Aorta (tissue), 5 donors: ENCODE results near the gene CDC25B. TPM values are rescaled to one million over a fixed set of nuclear protein-coding genes. Genes with fewer than 3 reads are reported as not detected.
"Not testable (repeated sequence)": the region's sequence is repeated elsewhere in the genome, so short reads cannot be mapped to it uniquely, and the experiment has no call there.

Source experiments
- ATAC-seq: fragments of 200-7000 bp; cut with Tn5 transposase; one replicate; pipeline ENCODE4 v1.9.1; 2022; ENCODE audit warnings: moderate library complexity; ENCODE audit not compliant: low FRiP score
- DNase-seq, 2 donors: peaks; one replicate each; pipeline ENCODE4 v3.0.0-alpha.2; 2020
- H3K27ac ChIP-seq, 2 donors: one replicate each; pipeline ENCODE4 v1.5.1; 2013; ENCODE audit warnings: low read length in 2 of 2, mild to moderate bottlenecking in 2 of 2, moderate library complexity in 2 of 2, control low read depth in 1 of 2, inconsistent platforms in 1 of 2, low read depth in 1 of 2
- H3K27me3 ChIP-seq, 2 donors: one replicate each; pipeline ENCODE4 v1.6.1; 2013; ENCODE audit warnings: control low read depth in 1 of 2, low read length in 1 of 2, mild to moderate bottlenecking in 1 of 2, moderate library complexity in 1 of 2; ENCODE audit not compliant: insufficient read depth in 2 of 2, control insufficient read depth in 1 of 2
- H3K36me3 ChIP-seq, 2 donors: one replicate each; pipeline ENCODE4 v1.6.1; 2013; ENCODE audit warnings: control low read depth in 1 of 2, low read length in 1 of 2, mild to moderate bottlenecking in 1 of 2; ENCODE audit not compliant: insufficient read depth in 2 of 2, control insufficient read depth in 1 of 2
- H3K4me1 ChIP-seq, 2 donors: one replicate each; pipeline ENCODE4 v1.6.1; 2013; ENCODE audit warnings: low read length in 2 of 2, control low read depth in 1 of 2, mild to moderate bottlenecking in 1 of 2, moderate library complexity in 1 of 2; ENCODE audit not compliant: insufficient read depth in 2 of 2, control insufficient read depth in 1 of 2
- H3K4me3 ChIP-seq, 2 donors: one replicate each; pipeline ENCODE4 v1.5.1; 2013; ENCODE audit warnings: low read length in 2 of 2, control low read depth in 1 of 2, mild to moderate bottlenecking in 1 of 2
- H3K9me3 ChIP-seq: one replicate; pipeline ENCODE4 v1.6.1; 2013; ENCODE audit warnings: mild to moderate bottlenecking, low read length; ENCODE audit not compliant: control insufficient read depth
- WGBS, 2 donors: extraction: QIAGEN DNeasy Blood & Tissue Kit; methylation state at CpG; one replicate each; pipeline ENCODE4 v1.1.7; 2013; 5-methylcytosine and 5-hydroxymethylcytosine counted together
- intact Hi-C, 2 donors: fragments of 100-400 bp; cut with DNase I; formaldehyde crosslinking; loops; one replicate each; pipeline versions ENCODE4 v1.14.2 to v1.15.0; 2022
- polyA plus RNA-seq, 2 donors: library from polyadenylated mRNA; stranded (reverse); fragments of 200-250 nt; gene quantifications; one replicate each; pipeline ENCODE4 v1.2.3, GENCODE V29; 2013
- total RNA-seq, 2 donors: library from RNA; stranded (reverse); fragmentation: NEBNext Ultra II Directional; extraction: Animal tissue kit (Norgen Biotek cat#: 25700); gene quantifications; one replicate each; pipeline ENCODE4 v1.2.1, GENCODE V29; 2021
- donor health status: healthy with polysubstance abuse.
- donor health status: Bipolar disorder and iron deficiency.
- donor health status: DM: no; HTN: no; CAD: no.
- donor health status: DM: no; HTN: no; CAD: no.
- donor health status: DM: yes; HTN: yes; CAD: no.

The CDC25B gene
- total and polyA plus RNA-seq, 4 donors, result 9.9 to 87.5 (median 42.9) TPM

- no peaks in the 10 kb centered on the region for H3K4me1 ChIP-seq
- intact Hi-C loops, result loop anchor here (1.0 to 10.0 kb wide), 3 partner anchors 33 to 59 kb away; partner anchors contain the start of genes AP5S1 (in 1 of the 2) and MAVS (in 1 of the 2)
- no peaks in the 10 kb centered on the region for H3K9me3 ChIP-seq
- peak overlapping the region; percentile 80 to 98 for H3K4me3 ChIP-seq
- 1% methylated on average over 33 to 35 of the region's 35 CpGs for WGBS, 2 donors
- H3K36me3 ChIP-seq, result no peaks in the 10 kb centered on the region
- H3K27me3 ChIP-seq, result no peaks in the 10 kb centered on the region
- H3K27ac ChIP-seq, result peak overlapping the region; percentile 24 to 65
- ATAC-seq, result no peak
- peak; percentile 71 to 87 for DNase-seq
These were observed 10.0 kb upstream of the CDC25B start for GRCh38 chr20:3786126-3786484.

- intact Hi-C loops, result loop anchor here (1.0 to 10.0 kb wide), 3 partner anchors 32 to 58 kb away; partner anchors contain the start of genes AP5S1 (in 1 of the 2) and MAVS (in 1 of the 2)
- no peaks in the 10 kb centered on the region for H3K9me3 ChIP-seq
- no peaks in the 10 kb centered on the region for H3K27me3 ChIP-seq
- no peaks in the 10 kb centered on the region for H3K36me3 ChIP-seq
- DNase-seq, result peak; percentile 93 to 97
- H3K4me3 ChIP-seq, result peak within 1 kb of the TSS; percentile 80 to 98
- H3K27ac ChIP-seq, result peak within 1 kb of the TSS; percentile 24 to 65
- 1% methylated on average over 33 to 70 of the region's 70 CpGs for WGBS, 2 donors
- H3K4me1 ChIP-seq, result no peaks in the 10 kb centered on the region
- ATAC-seq, result peak; percentile 96
These were observed 9.3 kb upstream of the CDC25B start, which contains the start of gene CENPB for GRCh38 chr20:3786665-3787323. TSS of gene CENPB (minus strand) at chr20:3786740. CDS start at chr20:3786483, 257 bp downstream.

- H3K9me3 ChIP-seq, result no peaks in the 10 kb centered on the region
- H3K4me1 ChIP-seq, result no peaks in the 10 kb centered on the region
- H3K27ac ChIP-seq, result no peak overlapping the region
- ATAC-seq (no peak), DNase-seq (no peak)
- intact Hi-C loops, result loop anchor here in 1 of 2 donors (2.0 to 10.0 kb wide), 2 partner anchors 31 to 57 kb away; partner anchors contain the start of gene MAVS
- no peaks in the 10 kb centered on the region for H3K27me3 ChIP-seq
- 63 to 64% methylated on average over 5 of the region's 5 CpGs for WGBS, 2 donors
- no peak overlapping the region for H3K4me3 ChIP-seq
- no peaks in the 10 kb centered on the region for H3K36me3 ChIP-seq
These were observed 8.6 kb upstream of the CDC25B start for GRCh38 chr20:3787324-3788014.

- no peak for DNase-seq
- H3K9me3 ChIP-seq, result no peaks in the 10 kb centered on the region
- no peaks in the 10 kb centered on the region for H3K4me1 ChIP-seq
- WGBS, 2 donors, result 53 to 54% methylated on average over 4 of the region's 4 CpGs
- ATAC-seq, result no peak
- intact Hi-C loops, result loop anchor here in 1 of 2 donors (10.0 kb wide), 1 partner anchor 56 kb away; the partner anchor contains the start of gene MAVS
- no peaks in the 10 kb centered on the region for H3K36me3 ChIP-seq
- H3K27me3 ChIP-seq, result no peaks in the 10 kb centered on the region
- H3K27ac ChIP-seq, result no peak overlapping the region
- H3K4me3 ChIP-seq, result no peak overlapping the region
These were observed 7.4 kb upstream of the CDC25B start for GRCh38 chr20:3788685-3789155.

GRCh38 chr20:3789201-3789600 is 6.9 kb upstream of the CDC25B start:
- WGBS, 2 donors, result 92 to 93% methylated on average over 4 of the region's 4 CpGs
- H3K4me1 ChIP-seq, ATAC-seq, H3K9me3 ChIP-seq, H3K27ac ChIP-seq, H3K36me3 ChIP-seq, H3K27me3 ChIP-seq, DNase-seq, H3K4me3 ChIP-seq: not testable (repeated sequence)
- intact Hi-C loops, result loop anchor here in 1 of 2 donors (10.0 kb wide), 1 partner anchor 56 kb away; the partner anchor contains the start of gene MAVS

GRCh38 chr20:3794168-3794567 is 1.9 kb upstream of the CDC25B start:
- H3K9me3 ChIP-seq, ATAC-seq, H3K27me3 ChIP-seq, H3K36me3 ChIP-seq, H3K4me1 ChIP-seq, H3K27ac ChIP-seq, H3K4me3 ChIP-seq, DNase-seq: not testable (repeated sequence)
- intact Hi-C loops, result loop anchor here in 1 of 2 donors (2.0 kb wide), 1 partner anchor 25 kb away; no protein-coding TSS in a partner anchor
- 73 to 94% methylated on average over 1 to 3 of the region's 3 CpGs for WGBS, 2 donors

- intact Hi-C loops, result loop anchor here in 1 of 2 donors (2.0 kb wide), 1 partner anchor 24 kb away; no protein-coding TSS in a partner anchor
- peak in 1 of 2 donors; percentile 49 for DNase-seq
- WGBS, 2 donors, result 84 to 86% methylated on average over 25 of the region's 25 CpGs
These were observed 1.2 kb upstream of the CDC25B start for GRCh38 chr20:3794701-3795420.

GRCh38 chr20:3796477-3797225 is 541 bp downstream of the CDC25B start:
- no peaks in the 10 kb centered on the region for H3K4me1 ChIP-seq
- 9% methylated on average over 27 to 33 of the region's 33 CpGs for WGBS, 2 donors
- H3K36me3 ChIP-seq, result no peaks in the 10 kb centered on the region
- no peak overlapping the region for H3K27ac ChIP-seq
- DNase-seq (peak in 1 of 2 donors; percentile 76), ATAC-seq (no peak)
- H3K4me3 ChIP-seq, result peak overlapping the region; percentile 57 to 63
- no peaks in the 10 kb centered on the region for H3K9me3 ChIP-seq
- intact Hi-C loops, result no loop called here
- no peaks in the 10 kb centered on the region for H3K27me3 ChIP-seq

More at GRCh38 chr20:3794701-3795420, 1.2 kb upstream of the CDC25B start:
- H3K27ac ChIP-seq, result no peak overlapping the region
- no peaks in the 10 kb centered on the region for H3K27me3 ChIP-seq
- H3K4me1 ChIP-seq, result no peaks in the 10 kb centered on the region
- H3K4me3 ChIP-seq, result no peak overlapping the region
- H3K9me3 ChIP-seq, result no peaks in the 10 kb centered on the region
- ATAC-seq, result no peak
- H3K36me3 ChIP-seq, result no peaks in the 10 kb centered on the region
